Pancreas (tissue), 10 donors: Measurements from ENCODE around the gene HLA-F. TPM values are rescaled to one million over a fixed set of nuclear protein-coding genes. Genes with fewer than 3 reads are reported as not detected.

ENCODE experiments used
- ATAC-seq, 4 donors: fragments of 200-7000 bp; cut with Tn5 transposase; one replicate each; pipeline versions ENCODE4 v1.8.0 to v1.9.1; 2020; ENCODE audit warnings: mild to moderate bottlenecking in 4 of 4, moderate library complexity in 4 of 4
- DNase-seq, 6 donors: peaks; one replicate each; pipeline ENCODE4 v3.0.0-alpha.2; 2020
- FAIRE-seq: peaks from 2 replicates; lab custom pipeline; 2012; peaks lifted over from hg19 to GRCh38; lab: Jason Lieb, UNC
- H3K27ac ChIP-seq, 4 donors: fragments of 200-600 bp; sonication (generic); 1 replicate in 3 of 4; 2 replicates in 1 of 4; pipeline versions ENCODE4 v1.5.0 to v1.8.0; 2020
- H3K27me3 ChIP-seq, 4 donors: fragments of 200-600 bp; one replicate each; pipeline ENCODE4 v1.8.0; 2021
- H3K36me3 ChIP-seq, 3 donors: fragments of 200-600 bp; sonication (generic) in 1 of 3; one replicate each; pipeline versions ENCODE4 v1.5.0 to v1.8.0; 2020 to 2021
- H3K4me1 ChIP-seq, 3 donors: fragments of 200-600 bp; one replicate each; pipeline ENCODE4 v1.8.0; 2021
- H3K4me3 ChIP-seq, 4 donors: fragments of 200-600 bp; sonication (generic) in 2 of 4; one replicate each; pipeline versions ENCODE4 v1.5.0 to v1.8.0; 2020 to 2021
- H3K9me3 ChIP-seq, 4 donors: fragments of 200-600 bp; one replicate each; pipeline ENCODE4 v1.8.0; 2021
- WGBS, 2 donors: extraction: QIAGEN DNeasy Blood & Tissue Kit; methylation state at CpG; one replicate each; pipeline ENCODE4 v1.1.7; 2013; 5-methylcytosine and 5-hydroxymethylcytosine counted together
- intact Hi-C, 3 donors: fragments of 100-400 bp; cut with DNase I; formaldehyde crosslinking; loops; one replicate each; pipeline versions ENCODE4 v1.11.1 to v1.14.2; 2022
- polyA plus RNA-seq, 2 donors: library from polyadenylated mRNA; stranded (reverse); fragments of 200-250 nt; gene quantifications; one replicate each; pipeline ENCODE4 v1.2.3, GENCODE V29; 2013
- total RNA-seq, 6 donors: library from RNA; stranded (reverse); fragmentation: NEBNext Ultra II Directional in 4 of 6; extraction: Animal tissue kit (Norgen Biotek cat#: 25700) in 4 of 6; gene quantifications; one replicate each; pipeline versions ENCODE4 v1.2.1 to v1.2.4, GENCODE V29; 2021 to 2023
- TF ChIP-seq, protein P1 (sequence below), 4 donors: fragments of 200-600 bp; sonication (generic) in 3 of 4; IDR thresholded peaks; one replicate each; pipeline versions ENCODE4 v1.5.0 to v1.8.0; 2021; ENCODE audit warnings: antibody characterized with exemption in 4 of 4
- donor health status: healthy with polysubstance abuse.
- donor health status: DM: no; HTN: no; CAD: no; lungs with moderate emphysema.
- donor health status: DM: no; HTN: no; CAD: no.
- donor health status: control.
- donor health status: control.
- donor health status: Bipolar disorder and iron deficiency.
- donor health status: DM: yes; HTN: yes; CAD: no.
- donor health status: DM: no; HTN: no; CAD: no.
- donor health status: DM: no; HTN: no; CAD: no.
- donor health status: DM: yes; HTN: yes; CAD: no.

Gene HLA-F
- total and polyA plus RNA-seq, 8 donors: 6.1 to 72.6 (median 16.0) TPM

DNA sequence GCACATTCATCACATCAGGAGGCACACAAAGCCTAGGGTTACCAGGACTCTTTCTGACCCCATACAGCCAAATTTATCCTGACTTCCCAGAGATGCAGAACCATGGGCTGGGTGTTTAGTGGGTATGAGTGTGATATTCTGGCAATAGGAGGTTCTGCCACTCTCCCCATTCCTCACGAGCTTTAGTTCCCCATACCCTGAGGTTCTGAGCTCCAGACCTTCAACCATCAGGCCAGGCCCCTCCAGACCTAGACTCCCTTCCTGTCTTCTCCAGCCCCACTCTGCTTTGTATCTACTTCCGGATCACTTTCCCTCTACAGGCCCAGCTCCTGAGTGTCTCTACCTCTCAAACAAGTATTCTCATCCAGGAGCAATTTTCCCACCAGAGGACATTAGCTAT is 4.4 kb downstream of the HLA-F start:
- TF ChIP-seq, protein P1, sequence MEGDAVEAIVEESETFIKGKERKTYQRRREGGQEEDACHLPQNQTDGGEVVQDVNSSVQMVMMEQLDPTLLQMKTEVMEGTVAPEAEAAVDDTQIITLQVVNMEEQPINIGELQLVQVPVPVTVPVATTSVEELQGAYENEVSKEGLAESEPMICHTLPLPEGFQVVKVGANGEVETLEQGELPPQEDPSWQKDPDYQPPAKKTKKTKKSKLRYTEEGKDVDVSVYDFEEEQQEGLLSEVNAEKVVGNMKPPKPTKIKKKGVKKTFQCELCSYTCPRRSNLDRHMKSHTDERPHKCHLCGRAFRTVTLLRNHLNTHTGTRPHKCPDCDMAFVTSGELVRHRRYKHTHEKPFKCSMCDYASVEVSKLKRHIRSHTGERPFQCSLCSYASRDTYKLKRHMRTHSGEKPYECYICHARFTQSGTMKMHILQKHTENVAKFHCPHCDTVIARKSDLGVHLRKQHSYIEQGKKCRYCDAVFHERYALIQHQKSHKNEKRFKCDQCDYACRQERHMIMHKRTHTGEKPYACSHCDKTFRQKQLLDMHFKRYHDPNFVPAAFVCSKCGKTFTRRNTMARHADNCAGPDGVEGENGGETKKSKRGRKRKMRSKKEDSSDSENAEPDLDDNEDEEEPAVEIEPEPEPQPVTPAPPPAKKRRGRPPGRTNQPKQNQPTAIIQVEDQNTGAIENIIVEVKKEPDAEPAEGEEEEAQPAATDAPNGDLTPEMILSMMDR (IDR thresholded peaks at IDR 0.05): no peak

GRCh38 chr6:29728173-29728874 is 5.1 kb downstream of the HLA-F start:
- Histone ChIP-seq H3K27ac (no peak overlapping the region), H3K4me3 (no peak overlapping the region), H3K36me3 (no peaks in the 10 kb centered on the region), H3K4me1 (no peaks in the 10 kb centered on the region), H3K27me3 (no peaks in the 10 kb centered on the region), H3K9me3 (no peaks in the 10 kb centered on the region)
- ATAC-seq (no peak), FAIRE-seq (no peak), DNase-seq (no peak)
- WGBS, 2 donors: 84 to 92% methylated on average over 3 of the region's 3 CpGs
- intact Hi-C loops: no loop called here
- TF ChIP-seq, protein P1 (IDR thresholded peaks at IDR 0.05): no peak

More for the DNA sequence above, 4.4 kb downstream of the HLA-F start:
- Histone ChIP-seq H3K9me3 (no peaks in the 10 kb centered on the region), H3K27me3 (no peaks in the 10 kb centered on the region), H3K27ac (no peak overlapping the region), H3K4me3 (no peak overlapping the region), H3K4me1 (no peaks in the 10 kb centered on the region), H3K36me3 (no peaks in the 10 kb centered on the region)
- 34 to 76% methylated on average over 2 of the region's 2 CpGs for WGBS, 2 donors
- DNase-seq: no peak
- no peak for FAIRE-seq
- intact Hi-C loops: no loop called here
- no peak for ATAC-seq

GRCh38 chr6:29728875-29729270 is 5.6 kb downstream of the HLA-F start:
- DNase-seq (no peak), ATAC-seq (no peak), FAIRE-seq (no peak)
- Histone ChIP-seq H3K36me3 (no peaks in the 10 kb centered on the region), H3K9me3 (no peaks in the 10 kb centered on the region), H3K27ac (no peak overlapping the region), H3K4me1 (no peaks in the 10 kb centered on the region), H3K27me3 (no peaks in the 10 kb centered on the region), H3K4me3 (no peak overlapping the region)
- TF ChIP-seq, protein P1 (IDR thresholded peaks at IDR 0.05): no peak
- intact Hi-C loops: no loop called here

DNA sequence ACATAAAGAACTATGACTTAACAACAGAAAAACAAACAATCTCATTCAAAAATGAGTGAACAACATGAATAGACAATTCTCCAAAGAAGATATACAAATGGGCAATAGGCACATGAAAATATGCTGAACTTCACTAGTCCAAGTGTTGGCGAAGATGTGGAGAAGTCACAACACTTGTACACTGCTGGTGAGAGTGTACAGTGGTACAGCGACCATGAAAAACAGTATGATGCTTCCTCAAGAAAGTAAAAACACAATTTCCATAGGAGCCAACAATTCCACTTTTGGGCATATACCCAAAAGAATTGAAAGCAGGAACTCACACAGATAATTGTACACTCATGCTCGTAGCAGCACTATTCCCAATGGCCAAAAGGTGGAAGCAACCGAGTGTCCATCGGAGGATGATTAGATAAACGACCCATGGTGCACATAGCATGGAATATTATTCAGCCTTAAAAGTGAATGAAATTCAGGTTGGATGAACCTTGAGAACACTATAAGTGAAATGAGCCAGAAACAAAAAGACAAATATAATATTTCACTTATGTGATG is 6.6 kb downstream of the HLA-F start:
- H3K27me3 ChIP-seq: no peaks in the 10 kb centered on the region
- H3K27ac ChIP-seq: no peak overlapping the region
- FAIRE-seq: no peak
- DNase-seq: no peak
- H3K9me3 ChIP-seq: no peaks in the 10 kb centered on the region
- no peak overlapping the region for H3K4me3 ChIP-seq
- ATAC-seq: no peak
- TF ChIP-seq, protein P1 (IDR thresholded peaks at IDR 0.05): no peak
- no peaks in the 10 kb centered on the region for H3K36me3 ChIP-seq
- no peaks in the 10 kb centered on the region for H3K4me1 ChIP-seq
- intact Hi-C loops: loop anchor here in 1 of 3 donors (10.0 kb wide), 1 partner anchor 105 kb away; no protein-coding TSS in a partner anchor
- 78 to 79% methylated on average over 6 of the region's 6 CpGs for WGBS, 2 donors

- WGBS, 2 donors: 53 to 55% methylated on average over 7 of the region's 7 CpGs
- intact Hi-C loops: loop anchor here in 1 of 3 donors (10.0 kb wide), 1 partner anchor 104 kb away; no protein-coding TSS in a partner anchor
- Histone ChIP-seq H3K4me3 (no peak overlapping the region), H3K36me3 (no peaks in the 10 kb centered on the region), H3K4me1 (no peaks in the 10 kb centered on the region), H3K27me3 (no peaks in the 10 kb centered on the region), H3K27ac (no peak overlapping the region), H3K9me3 (no peaks in the 10 kb centered on the region)
- TF ChIP-seq, protein P1 (IDR thresholded peaks at IDR 0.05): no peak
- DNase-seq: no peak
- FAIRE-seq: no peak
- no peak for ATAC-seq
These were observed 7.4 kb downstream of the HLA-F start for GRCh38 chr6:29730575-29731126.
